AG09309 (cell line): ENCODE data around the gene KIF2C.

ENCODE experiments used
- DNase-seq: peaks from one replicate; pipeline ENCODE4 v3.0.0-alpha.2; 2010; ENCODE audit warnings: low read depth
- H3K4me3 ChIP-seq: 2 replicates; pipeline ENCODE4 v1.5.1; 2011; ENCODE audit warnings: mild to moderate bottlenecking, low read depth, low read length, moderate library complexity; ENCODE audit not compliant: control insufficient read depth
- CTCF ChIP-seq: IDR thresholded peaks from 2 replicates; pipeline ENCODE4 v1.5.1; 2011; ENCODE audit warnings: mild to moderate bottlenecking, low read depth, low read length, inconsistent platforms; ENCODE audit not compliant: insufficient read depth, control insufficient read depth; ENCODE audit errors: missing control alignments

Gene KIF2C

GRCh38 chr1:44739307-44740178 is at the start of gene KIF2C:
Gene KIF2C (plus strand): TSS chr1:44739837. CDS start chr1:44739933, 96 bp downstream.
- H3K4me3 ChIP-seq, result peak within 1 kb of the TSS; percentile 50
- TF ChIP-seq CTCF, result no peak
- peak; percentile 87 for DNase-seq

GRCh38 chr1:44693159-44693558 is 46.5 kb upstream of the KIF2C start:
- H3K4me3 ChIP-seq, result no peak overlapping the region
- DNase-seq, result no peak
- no peak for TF ChIP-seq CTCF

- no peak for DNase-seq
- no peak for TF ChIP-seq CTCF
- H3K4me3 ChIP-seq, result no peak overlapping the region
These were observed 45.7 kb upstream of the KIF2C start for GRCh38 chr1:44693900-44694299.

GRCh38 chr1:44694863-44695478 is 44.7 kb upstream of the KIF2C start:
- no peak for TF ChIP-seq CTCF
- DNase-seq, result no peak
- H3K4me3 ChIP-seq, result no peak overlapping the region

GRCh38 chr1:44695671-44696070 is 44.0 kb upstream of the KIF2C start:
- DNase-seq, result no peak
- TF ChIP-seq CTCF, result no peak
- no peak overlapping the region for H3K4me3 ChIP-seq

GRCh38 chr1:44696101-44696500 is 43.5 kb upstream of the KIF2C start:
- H3K4me3 ChIP-seq, result no peak overlapping the region
- DNase-seq, result no peak
- TF ChIP-seq CTCF, result no peak
